Erythroblast (primary cell): ENCODE data around the gene FAM98C.
"Not testable (repeated sequence)": the region's sequence is repeated elsewhere in the genome, so short reads cannot be mapped to it uniquely, and the experiment has no call there.

Experiments used
- DNase-seq, 2 experiments: peaks; one replicate each; lab custom pipeline; 2025; lab: John Stamatoyannopoulos, UW
- GATA1 ChIP-seq: IDR thresholded peaks from 2 replicates; pipeline ENCODE4 v1.6.1; 2011; ENCODE audit warnings: low read depth, mild to moderate bottlenecking, control low read depth, low read length, moderate library complexity
- POLR2A ChIP-seq: IDR thresholded peaks from 2 replicates; pipeline ENCODE4 v1.6.1; 2011; ENCODE audit warnings: mild to moderate bottlenecking, low read length

The FAM98C gene

GRCh38 chr19:38402967-38403674 lies at the start of gene FAM98C:
TSS of gene FAM98C (plus strand) at chr19:38403093. CDS start at chr19:38403154, 61 bp downstream.
- TF ChIP-seq GATA1 (no peak), POLR2A (peak; percentile 50)
- peak; percentile 98 to 99 for DNase-seq

- no peak for DNase-seq
- TF ChIP-seq GATA1 (no peak), POLR2A (no peak)
Measured at GRCh38 chr19:38355728-38356725, 46.9 kb upstream of the FAM98C start.

- TF ChIP-seq POLR2A: no peak
- TF ChIP-seq GATA1: no peak
- DNase-seq: no peak
Measured at GRCh38 chr19:38358071-38358470, 44.8 kb upstream of the FAM98C start.

- TF ChIP-seq POLR2A: no peak
- TF ChIP-seq GATA1: no peak
- no peak for DNase-seq
Measured at GRCh38 chr19:38359242-38360021, 43.5 kb upstream of the FAM98C start.

GRCh38 chr19:38360351-38360750 lies 42.5 kb upstream of the FAM98C start:
- no peak for DNase-seq
- TF ChIP-seq GATA1: no peak
- TF ChIP-seq POLR2A: no peak

- DNase-seq: no peak
- TF ChIP-seq GATA1 (no peak), POLR2A (no peak)
Measured at GRCh38 chr19:38360839-38361631, 41.9 kb upstream of the FAM98C start.

GRCh38 chr19:38361633-38362075 lies 41.2 kb upstream of the FAM98C start:
- no peak for TF ChIP-seq GATA1
- no peak for TF ChIP-seq POLR2A

GRCh38 chr19:38362076-38362945 lies 40.6 kb upstream of the FAM98C start:
- DNase-seq: peak; percentile 61 to 70
- no peak for TF ChIP-seq POLR2A
- no peak for TF ChIP-seq GATA1

More at GRCh38 chr19:38361633-38362075, 41.2 kb upstream of the FAM98C start:
- DNase-seq: peak; percentile 59 to 65

GRCh38 chr19:38362946-38363688 lies 39.8 kb upstream of the FAM98C start:
- DNase-seq: not testable (repeated sequence)

GRCh38 chr19:38367041-38367440 lies 35.9 kb upstream of the FAM98C start:
- DNase-seq: no peak
- TF ChIP-seq GATA1 (no peak), POLR2A (no peak)

- TF ChIP-seq GATA1 (no peak), POLR2A (no peak)
- DNase-seq: no peak
Measured at GRCh38 chr19:38369584-38369983, 33.3 kb upstream of the FAM98C start.

- DNase-seq: no peak
- no peak for TF ChIP-seq POLR2A
- TF ChIP-seq GATA1: no peak
Measured at GRCh38 chr19:38370299-38370698, 32.6 kb upstream of the FAM98C start.
